ENCODE results near the gene AGRN. TPM values are rescaled to one million over a fixed set of nuclear protein-coding genes. Genes with fewer than 3 reads are reported as not detected.

Gene AGRN
- polyA plus RNA-seq, 1 experiment = 28.3 TPM

- CTCF ChIA-PET = no interaction called here
Observed at GRCh38 chr1:972726-973458, 47.0 kb upstream of the AGRN start.

DNA sequence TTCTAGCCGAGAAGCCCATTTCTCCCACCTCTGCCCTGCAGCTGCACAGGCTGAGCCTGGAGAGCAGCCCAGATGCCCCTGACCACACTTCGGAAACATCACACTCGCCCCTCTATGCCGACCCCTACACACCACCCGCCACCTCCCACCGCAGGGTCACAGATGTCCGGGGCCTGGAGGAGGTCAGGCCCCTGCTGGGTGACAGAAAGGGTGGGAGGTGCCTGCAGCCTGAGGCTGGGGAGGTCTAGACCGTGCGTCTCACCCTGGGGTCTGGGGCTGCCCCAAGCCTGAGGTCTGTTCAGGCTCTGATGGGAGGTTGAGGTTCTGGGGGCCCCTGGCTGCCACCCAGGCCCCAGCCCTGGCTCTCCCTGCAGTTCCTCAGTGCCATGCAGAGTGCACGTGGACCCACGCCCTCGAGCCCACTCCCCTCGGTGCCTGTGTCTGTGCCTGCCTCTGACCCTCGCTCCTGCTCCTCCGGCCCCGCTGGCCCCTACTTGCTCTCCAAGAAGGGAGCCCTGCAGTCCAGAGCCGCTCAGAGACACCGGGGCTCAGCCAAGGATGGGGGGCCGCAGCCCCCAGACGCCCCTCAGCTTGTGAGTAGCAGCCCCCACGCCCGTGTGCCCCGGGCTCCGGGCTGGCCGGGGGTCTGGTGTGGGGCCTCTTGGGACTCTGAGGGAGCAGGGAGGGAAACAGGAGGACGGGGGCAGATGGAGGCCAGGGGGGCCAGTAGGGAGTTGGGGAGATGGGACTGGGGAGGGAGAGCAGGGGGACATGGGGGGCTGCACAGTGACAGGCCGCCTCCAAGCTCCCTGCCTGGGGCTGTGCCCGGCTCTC is 46.2 kb upstream of the AGRN start:
- Histone ChIP-seq H3K9me3 (ENCODE audit: control insufficient read depth, insufficient read depth, low read length) (peaks cover 14% of the 10 kb centered on the region; the same call in 1 of the 2 replicates), H3K27ac (ENCODE audit: low read depth, low read length) (no peak overlapping the region), H3K27me3 (ENCODE audit: control insufficient read depth, insufficient read depth, low read length) (peaks cover 26% of the 10 kb centered on the region), H3K4me3 (ENCODE audit: low read depth, low read length) (no peak overlapping the region)
- DNase-seq (ENCODE audit: low read depth, low spot score) = no peak
- ChIA-PET POLR2A (no interaction called here), CTCF (no interaction called here)
- TF ChIP-seq, protein P1, sequence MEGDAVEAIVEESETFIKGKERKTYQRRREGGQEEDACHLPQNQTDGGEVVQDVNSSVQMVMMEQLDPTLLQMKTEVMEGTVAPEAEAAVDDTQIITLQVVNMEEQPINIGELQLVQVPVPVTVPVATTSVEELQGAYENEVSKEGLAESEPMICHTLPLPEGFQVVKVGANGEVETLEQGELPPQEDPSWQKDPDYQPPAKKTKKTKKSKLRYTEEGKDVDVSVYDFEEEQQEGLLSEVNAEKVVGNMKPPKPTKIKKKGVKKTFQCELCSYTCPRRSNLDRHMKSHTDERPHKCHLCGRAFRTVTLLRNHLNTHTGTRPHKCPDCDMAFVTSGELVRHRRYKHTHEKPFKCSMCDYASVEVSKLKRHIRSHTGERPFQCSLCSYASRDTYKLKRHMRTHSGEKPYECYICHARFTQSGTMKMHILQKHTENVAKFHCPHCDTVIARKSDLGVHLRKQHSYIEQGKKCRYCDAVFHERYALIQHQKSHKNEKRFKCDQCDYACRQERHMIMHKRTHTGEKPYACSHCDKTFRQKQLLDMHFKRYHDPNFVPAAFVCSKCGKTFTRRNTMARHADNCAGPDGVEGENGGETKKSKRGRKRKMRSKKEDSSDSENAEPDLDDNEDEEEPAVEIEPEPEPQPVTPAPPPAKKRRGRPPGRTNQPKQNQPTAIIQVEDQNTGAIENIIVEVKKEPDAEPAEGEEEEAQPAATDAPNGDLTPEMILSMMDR (IDR thresholded peaks at IDR 0.05; ENCODE audit: low read depth, low read length) = no peak

More at GRCh38 chr1:972726-973458, 47.0 kb upstream of the AGRN start:
- H3K27me3 ChIP-seq (ENCODE audit: control insufficient read depth, insufficient read depth, low read length) = peaks cover 26% of the 10 kb centered on the region
- TF ChIP-seq, protein P1 (IDR thresholded peaks at IDR 0.05; ENCODE audit: low read depth, low read length) = no peak
- DNase-seq (ENCODE audit: low read depth, low spot score) = no peak
- H3K4me3 ChIP-seq (ENCODE audit: low read depth, low read length) = no peak overlapping the region
- peaks cover 6% of the 10 kb centered on the region; the same call in 1 of the 2 replicates for H3K9me3 ChIP-seq (ENCODE audit: control insufficient read depth, insufficient read depth, low read length)
- H3K27ac ChIP-seq (ENCODE audit: low read depth, low read length) = no peak overlapping the region
- POLR2A ChIA-PET = no interaction called here

DNA sequence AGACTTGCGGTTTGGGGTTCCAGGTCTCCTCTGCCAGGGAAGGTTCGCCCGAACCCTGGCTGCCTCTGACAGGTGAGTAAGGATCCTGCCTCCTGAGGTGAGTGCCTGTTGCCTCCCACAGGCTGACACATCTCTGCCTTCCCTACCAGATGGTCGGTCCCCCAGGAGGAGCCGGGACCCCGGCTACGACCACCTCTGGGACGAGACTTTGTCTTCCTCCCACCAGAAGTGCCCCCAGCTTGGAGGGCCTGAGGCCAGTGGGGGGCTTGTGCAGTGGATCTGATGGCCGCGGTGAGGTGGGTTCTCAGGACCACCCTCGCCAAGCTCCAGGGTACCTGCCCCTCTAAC is 45.7 kb upstream of the AGRN start:
- Histone ChIP-seq H3K27ac (ENCODE audit: low read depth, low read length) (no peak overlapping the region), H3K9me3 (ENCODE audit: control insufficient read depth, insufficient read depth, low read length) (peaks cover 15% of the 10 kb centered on the region; the same call in 1 of the 2 replicates), H3K27me3 (ENCODE audit: control insufficient read depth, insufficient read depth, low read length) (peaks cover 26% of the 10 kb centered on the region), H3K4me3 (ENCODE audit: low read depth, low read length) (no peak overlapping the region)
- ChIA-PET POLR2A (no interaction called here), CTCF (interaction anchor here (0.6 kb wide), 1 partner anchor 76 kb away, joined by 3 read pairs; no protein-coding TSS in a partner anchor)
- TF ChIP-seq, protein P1 (IDR thresholded peaks at IDR 0.05; ENCODE audit: low read depth, low read length) = no peak
- no peak for DNase-seq (ENCODE audit: low read depth, low spot score)

DNA sequence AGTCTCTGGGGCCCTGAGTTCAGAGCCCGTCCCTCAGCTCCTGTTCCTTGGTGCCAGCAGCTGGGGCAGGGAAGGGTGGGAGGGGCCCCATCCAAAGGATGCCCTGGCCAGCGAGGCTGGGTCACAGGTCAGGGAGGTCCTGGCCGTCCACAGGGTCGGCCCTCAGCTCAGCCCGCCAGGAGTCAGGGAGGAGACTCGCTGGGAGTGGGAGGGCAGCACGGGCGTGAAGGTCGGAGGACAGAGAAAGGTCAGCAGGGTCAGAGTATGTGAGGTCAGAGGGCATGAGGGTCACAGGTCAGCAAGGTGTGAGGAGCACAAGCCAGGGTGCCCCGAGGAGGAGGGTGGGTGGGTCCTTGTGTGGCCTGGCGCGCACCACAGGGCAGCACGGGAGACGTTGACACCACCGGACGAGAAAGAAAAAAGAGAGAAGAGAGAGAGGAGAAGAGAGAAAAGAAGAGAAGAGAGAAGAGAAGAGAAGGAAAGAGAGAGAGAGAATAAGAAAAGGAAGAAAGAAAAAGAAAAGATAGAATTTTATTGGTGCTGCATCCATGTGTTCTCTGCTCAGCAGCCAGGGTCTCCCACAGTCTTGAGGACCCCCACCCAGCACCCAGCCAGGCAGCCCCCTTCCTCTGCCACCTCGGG is 45.1 kb upstream of the AGRN start:
- H3K27ac ChIP-seq (ENCODE audit: low read depth, low read length) = no peak overlapping the region
- DNase-seq (ENCODE audit: low read depth, low spot score) = no peak
- H3K27me3 ChIP-seq (ENCODE audit: control insufficient read depth, insufficient read depth, low read length) = peaks cover 26% of the 10 kb centered on the region
- TF ChIP-seq, protein P1 (IDR thresholded peaks at IDR 0.05; ENCODE audit: low read depth, low read length) = no peak
- H3K9me3 ChIP-seq (ENCODE audit: control insufficient read depth, insufficient read depth, low read length) = peaks cover 15% of the 10 kb centered on the region; the same call in 1 of the 2 replicates
- no peak overlapping the region for H3K4me3 ChIP-seq (ENCODE audit: low read depth, low read length)
- CTCF ChIA-PET = interaction anchor here (0.6 to 2.2 kb wide), 2 partner anchors 70 to 76 kb away, joined by 3 to 14 read pairs; no protein-coding TSS in a partner anchor
- POLR2A ChIA-PET = interaction anchor here (2.1 kb wide), 1 partner anchor 8 kb away, joined by 6 read pairs; the partner anchor contains the start of gene PLEKHN1
